IPS-20b (cell line): ENCODE data around the gene FAS.

Source experiments
- H3K27ac ChIP-seq: one replicate; pipeline ENCODE4 v1.5.1; 2013; ENCODE audit warnings: low read length
- H3K27me3 ChIP-seq: 2 replicates; pipeline ENCODE4 v1.6.1; 2013; ENCODE audit warnings: mild to moderate bottlenecking, low read length, inconsistent platforms; ENCODE audit not compliant: insufficient read depth
- H3K36me3 ChIP-seq: 2 replicates; pipeline ENCODE4 v1.6.1; 2013; ENCODE audit warnings: low read depth, mild to moderate bottlenecking, inconsistent platforms, low read length, moderate library complexity; ENCODE audit not compliant: insufficient read depth
- H3K4me1 ChIP-seq: 2 replicates; pipeline ENCODE4 v1.6.1; 2013; ENCODE audit warnings: mild to moderate bottlenecking, control low read depth, inconsistent platforms, low read length, moderate library complexity; ENCODE audit not compliant: insufficient read depth
- H3K4me3 ChIP-seq: 2 replicates; pipeline ENCODE4 v1.5.1; 2013; ENCODE audit warnings: mild to moderate bottlenecking, low read length, inconsistent platforms
- H3K9ac ChIP-seq: 2 replicates; pipeline ENCODE4 v1.6.1; 2013; ENCODE audit warnings: low read depth, mild to moderate bottlenecking, inconsistent platforms, low read length, moderate library complexity
- H3K9me3 ChIP-seq: 2 replicates; pipeline ENCODE4 v1.6.1; 2013; ENCODE audit warnings: mild to moderate bottlenecking, low read depth, low read length, inconsistent platforms; ENCODE audit not compliant: insufficient read depth

The FAS gene

DNA sequence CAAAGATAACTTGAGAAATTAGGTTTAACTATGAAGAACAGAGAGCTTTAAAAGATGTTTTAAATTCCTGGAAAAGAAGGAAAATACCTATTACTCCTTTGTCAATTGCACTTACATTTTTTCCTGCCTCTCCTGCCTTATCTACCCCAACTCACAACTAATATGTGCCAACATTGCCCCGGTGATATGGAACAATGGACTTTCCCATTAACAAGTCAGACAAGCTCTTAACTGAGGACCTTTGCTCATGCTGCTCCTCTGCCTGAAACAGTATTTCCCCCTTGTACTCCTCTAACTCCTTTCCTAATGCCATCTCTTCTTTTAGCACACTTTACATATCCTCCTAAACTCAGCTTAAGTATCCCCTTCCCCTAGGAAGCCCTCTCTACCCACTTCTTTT lies 33.2 kb upstream of the FAS start:
- no peaks in the 10 kb centered on the region for H3K36me3 ChIP-seq
- H3K4me1 ChIP-seq: no peaks in the 10 kb centered on the region
- no peak overlapping the region for H3K27ac ChIP-seq
- no peak overlapping the region for H3K9ac ChIP-seq
- H3K4me3 ChIP-seq: no peak overlapping the region
- no peaks in the 10 kb centered on the region for H3K9me3 ChIP-seq
- H3K27me3 ChIP-seq: no peaks in the 10 kb centered on the region

DNA sequence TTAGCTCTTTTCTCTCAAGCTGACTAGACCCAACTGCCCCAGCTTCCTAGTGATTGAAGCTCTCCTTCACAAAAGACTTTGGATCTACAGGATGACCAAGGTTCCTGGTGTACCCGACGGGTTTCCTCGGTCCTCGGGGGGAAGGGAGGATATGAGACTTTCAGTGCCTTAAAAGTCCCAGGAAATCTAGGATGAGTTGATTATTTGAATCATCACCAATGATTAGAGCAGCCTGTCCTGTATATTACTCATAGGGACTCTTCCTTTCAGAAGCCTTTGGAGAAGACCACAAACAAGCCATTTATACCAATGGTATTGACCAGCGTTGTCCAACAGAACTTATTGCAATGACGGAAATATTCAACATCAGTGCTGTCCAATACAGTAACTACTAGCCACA lies 31.9 kb upstream of the FAS start:
- H3K27me3 ChIP-seq: no peaks in the 10 kb centered on the region

DNA sequence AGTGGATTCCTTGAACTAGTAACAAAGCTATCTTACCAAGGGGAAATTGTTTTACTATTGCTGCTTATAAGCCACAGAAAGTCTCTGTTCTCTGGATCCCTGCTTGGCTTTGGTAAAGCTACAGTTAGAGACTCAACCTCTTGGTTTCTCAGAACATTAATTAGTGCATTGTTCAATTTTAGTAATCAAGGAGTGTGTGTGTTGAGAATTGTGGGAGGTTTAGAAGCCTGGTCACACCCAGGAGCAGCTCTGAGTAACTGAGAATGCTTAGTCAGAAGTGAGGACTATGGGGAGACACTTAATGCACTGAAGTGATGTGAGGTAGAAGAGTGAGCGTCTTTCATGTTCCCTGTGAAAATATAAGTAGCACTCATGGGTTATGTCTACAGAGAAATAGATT lies 29.8 kb upstream of the FAS start:
- no peaks in the 10 kb centered on the region for H3K4me1 ChIP-seq
- no peaks in the 10 kb centered on the region for H3K27me3 ChIP-seq
- H3K36me3 ChIP-seq: no peaks in the 10 kb centered on the region
- no peak overlapping the region for H3K9ac ChIP-seq
- H3K4me3 ChIP-seq: no peak overlapping the region
- H3K27ac ChIP-seq: no peak overlapping the region
- H3K9me3 ChIP-seq: no peaks in the 10 kb centered on the region

More for the DNA sequence above, 31.9 kb upstream of the FAS start:
- H3K9me3 ChIP-seq: no peaks in the 10 kb centered on the region
- no peak overlapping the region for H3K27ac ChIP-seq
- no peak overlapping the region for H3K9ac ChIP-seq
- no peaks in the 10 kb centered on the region for H3K36me3 ChIP-seq
- no peaks in the 10 kb centered on the region for H3K4me1 ChIP-seq
- no peak overlapping the region for H3K4me3 ChIP-seq

DNA sequence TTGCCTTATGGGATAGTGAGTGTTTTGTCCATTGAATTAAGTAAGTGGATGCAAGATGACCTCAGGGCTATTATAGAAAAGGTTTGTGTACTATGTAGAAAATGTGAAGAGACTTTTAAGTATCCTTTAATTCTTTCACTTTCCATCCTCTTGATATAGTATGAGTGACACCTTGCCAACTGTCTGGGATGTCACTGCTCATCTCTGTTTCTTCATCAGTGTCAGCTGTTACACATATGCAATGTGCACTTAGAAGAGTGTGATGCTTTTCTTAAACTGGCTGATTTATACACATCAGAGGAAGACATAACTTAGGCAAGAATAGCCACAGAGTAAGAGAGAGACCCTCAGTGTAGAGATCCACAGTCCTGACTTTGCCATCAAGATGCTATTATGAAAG lies 29.3 kb upstream of the FAS start:
- Histone ChIP-seq H3K9ac (no peak overlapping the region), H3K4me1 (no peaks in the 10 kb centered on the region)

DNA sequence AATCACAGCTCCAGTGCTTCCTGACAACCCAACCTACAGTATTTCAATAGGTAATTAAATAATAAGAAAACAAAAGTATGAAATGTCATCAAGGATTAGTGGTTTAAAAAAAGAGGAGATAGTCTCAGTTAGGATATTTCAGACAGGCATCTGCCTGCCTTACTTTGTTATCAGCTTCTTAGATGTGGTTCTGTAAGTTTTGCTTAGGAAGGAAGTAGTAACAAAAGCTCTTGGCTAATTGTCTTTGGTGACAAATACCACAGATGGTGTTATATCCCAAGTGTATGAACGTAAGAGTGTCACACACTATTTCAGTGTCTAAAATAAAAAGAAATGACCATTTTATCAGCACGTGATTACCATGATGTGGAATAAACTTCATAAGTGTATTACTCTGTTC lies 28.3 kb upstream of the FAS start:
- Histone ChIP-seq H3K9ac (no peak overlapping the region), H3K36me3 (no peaks in the 10 kb centered on the region), H3K27me3 (no peaks in the 10 kb centered on the region), H3K27ac (no peak overlapping the region), H3K4me1 (no peaks in the 10 kb centered on the region), H3K4me3 (no peak overlapping the region), H3K9me3 (no peaks in the 10 kb centered on the region)

More for the DNA sequence above, 29.3 kb upstream of the FAS start:
- no peaks in the 10 kb centered on the region for H3K9me3 ChIP-seq
- no peaks in the 10 kb centered on the region for H3K36me3 ChIP-seq
- H3K27ac ChIP-seq: no peak overlapping the region
- no peaks in the 10 kb centered on the region for H3K27me3 ChIP-seq
- no peak overlapping the region for H3K4me3 ChIP-seq

DNA sequence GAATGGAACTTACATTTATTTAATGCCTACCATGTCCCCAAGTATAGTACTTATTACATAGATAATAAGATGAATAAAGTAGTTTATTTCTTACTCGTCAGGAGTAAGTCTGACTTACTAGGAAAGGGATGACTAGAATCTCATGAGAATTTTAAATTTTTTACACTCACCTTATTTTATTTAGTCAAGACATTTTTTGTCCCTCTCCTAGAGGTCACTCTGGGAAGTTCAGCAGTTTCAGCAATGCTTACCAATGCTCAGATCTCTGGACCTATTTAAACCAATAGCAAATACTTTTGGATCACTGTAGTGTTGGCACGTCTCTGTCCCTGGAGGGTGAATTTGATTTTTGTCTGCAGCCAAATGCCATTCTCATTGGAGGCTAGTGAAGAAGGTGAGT lies 27.3 kb upstream of the FAS start:
- H3K9me3 ChIP-seq: no peaks in the 10 kb centered on the region
- no peaks in the 10 kb centered on the region for H3K36me3 ChIP-seq
- no peaks in the 10 kb centered on the region for H3K4me1 ChIP-seq
- no peak overlapping the region for H3K27ac ChIP-seq
- no peak overlapping the region for H3K9ac ChIP-seq
- no peaks in the 10 kb centered on the region for H3K27me3 ChIP-seq
- H3K4me3 ChIP-seq: no peak overlapping the region

DNA sequence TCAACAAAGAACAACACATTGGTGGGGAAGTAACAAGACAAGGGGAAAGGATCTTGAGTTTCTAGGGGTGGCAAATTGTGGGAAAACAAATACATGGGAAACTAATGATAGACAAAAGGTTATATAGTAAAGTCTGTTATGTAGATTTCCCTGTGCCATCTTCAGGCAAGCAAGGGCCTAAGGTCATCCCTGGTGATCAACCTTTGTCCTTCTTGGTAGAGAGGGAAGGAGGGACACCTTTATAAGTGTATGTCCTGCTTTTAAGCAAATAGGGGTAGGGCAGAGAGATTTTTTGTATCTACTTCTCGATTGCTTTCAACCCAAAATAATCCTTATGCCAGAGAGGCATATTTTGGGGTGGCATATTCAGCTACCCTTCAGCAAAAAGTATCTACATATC lies 26.2 kb upstream of the FAS start:
- no peaks in the 10 kb centered on the region for H3K36me3 ChIP-seq
- no peaks in the 10 kb centered on the region for H3K9me3 ChIP-seq
- H3K4me3 ChIP-seq: no peak overlapping the region
- H3K9ac ChIP-seq: no peak overlapping the region
- H3K4me1 ChIP-seq: no peaks in the 10 kb centered on the region
- H3K27me3 ChIP-seq: no peaks in the 10 kb centered on the region
- H3K27ac ChIP-seq: no peak overlapping the region

DNA sequence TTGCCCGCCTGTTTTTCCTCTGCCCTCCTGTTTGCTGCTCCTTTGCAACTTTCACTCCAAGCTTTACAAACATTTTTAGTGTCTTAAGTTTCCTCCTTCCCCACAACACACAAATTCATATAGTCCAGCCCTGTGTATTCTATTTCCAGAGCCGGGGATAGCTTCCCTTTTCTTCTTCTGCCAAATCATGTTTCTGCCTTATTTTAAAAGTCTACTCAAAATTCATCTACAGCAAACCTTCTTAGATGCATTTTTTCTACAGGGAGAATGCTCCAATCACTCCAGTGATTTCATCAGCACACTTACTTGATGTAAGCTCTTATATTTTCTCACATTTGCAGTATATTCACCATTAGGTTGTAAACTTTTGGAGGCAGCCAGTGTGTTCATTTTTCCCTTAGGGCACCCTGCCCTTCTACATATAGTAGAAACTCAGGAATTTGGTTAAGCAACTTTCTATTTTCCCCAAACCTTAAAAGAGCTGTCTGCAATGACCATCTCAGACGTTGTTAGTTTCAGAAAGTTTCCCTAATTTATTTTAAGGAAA lies 25.7 kb upstream of the FAS start:
- H3K36me3 ChIP-seq: no peaks in the 10 kb centered on the region
- H3K27me3 ChIP-seq: no peaks in the 10 kb centered on the region
- no peaks in the 10 kb centered on the region for H3K9me3 ChIP-seq
- H3K4me3 ChIP-seq: no peak overlapping the region
- no peak overlapping the region for H3K27ac ChIP-seq
- H3K9ac ChIP-seq: no peak overlapping the region
- no peaks in the 10 kb centered on the region for H3K4me1 ChIP-seq

DNA sequence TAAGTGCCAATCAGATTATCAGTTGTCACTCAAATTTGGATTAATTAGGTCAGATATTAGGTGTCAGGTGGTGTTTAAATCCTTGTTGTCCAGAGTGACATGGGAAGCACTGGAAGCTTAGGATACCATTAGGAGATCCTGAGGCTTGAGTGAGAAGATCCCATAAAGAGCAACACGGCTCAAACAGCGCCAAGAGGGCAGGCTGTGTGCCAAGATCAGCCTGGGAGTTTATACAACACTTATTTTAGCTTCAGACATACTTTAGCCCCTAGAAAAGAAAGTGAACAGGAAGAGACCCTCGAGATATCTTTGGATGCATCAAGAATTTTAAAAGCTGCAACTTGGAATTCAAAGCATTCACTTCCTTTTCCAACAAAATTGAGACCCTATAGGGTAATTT lies 23.8 kb upstream of the FAS start:
- H3K9me3 ChIP-seq: no peaks in the 10 kb centered on the region
- H3K27me3 ChIP-seq: no peaks in the 10 kb centered on the region
- no peaks in the 10 kb centered on the region for H3K36me3 ChIP-seq
- no peak overlapping the region for H3K27ac ChIP-seq
- H3K4me3 ChIP-seq: no peak overlapping the region
- H3K4me1 ChIP-seq: no peaks in the 10 kb centered on the region
- H3K9ac ChIP-seq: no peak overlapping the region

DNA sequence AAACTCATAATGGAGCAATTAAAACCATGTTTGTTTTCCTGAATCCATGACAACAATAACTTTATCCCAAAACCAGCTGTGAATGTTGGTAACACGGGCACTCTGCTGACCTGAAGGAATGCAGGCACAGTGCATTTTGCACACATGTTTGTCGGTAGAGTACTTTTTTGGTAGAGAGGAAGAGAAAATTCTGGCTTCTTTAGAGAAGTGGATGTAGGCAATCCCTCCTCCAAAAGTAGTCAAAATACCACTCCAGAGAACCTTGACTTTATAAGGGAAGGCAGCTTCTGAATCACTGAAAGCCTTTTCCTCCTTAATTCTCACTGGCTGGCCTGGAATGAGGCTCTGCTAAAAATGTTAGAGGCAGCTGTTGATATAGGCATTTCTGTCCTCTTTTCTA lies 22.2 kb upstream of the FAS start:
- Histone ChIP-seq H3K4me3 (no peak overlapping the region), H3K4me1 (no peaks in the 10 kb centered on the region), H3K9me3 (no peaks in the 10 kb centered on the region), H3K27me3 (no peaks in the 10 kb centered on the region), H3K27ac (no peak overlapping the region), H3K36me3 (no peaks in the 10 kb centered on the region), H3K9ac (no peak overlapping the region)

DNA sequence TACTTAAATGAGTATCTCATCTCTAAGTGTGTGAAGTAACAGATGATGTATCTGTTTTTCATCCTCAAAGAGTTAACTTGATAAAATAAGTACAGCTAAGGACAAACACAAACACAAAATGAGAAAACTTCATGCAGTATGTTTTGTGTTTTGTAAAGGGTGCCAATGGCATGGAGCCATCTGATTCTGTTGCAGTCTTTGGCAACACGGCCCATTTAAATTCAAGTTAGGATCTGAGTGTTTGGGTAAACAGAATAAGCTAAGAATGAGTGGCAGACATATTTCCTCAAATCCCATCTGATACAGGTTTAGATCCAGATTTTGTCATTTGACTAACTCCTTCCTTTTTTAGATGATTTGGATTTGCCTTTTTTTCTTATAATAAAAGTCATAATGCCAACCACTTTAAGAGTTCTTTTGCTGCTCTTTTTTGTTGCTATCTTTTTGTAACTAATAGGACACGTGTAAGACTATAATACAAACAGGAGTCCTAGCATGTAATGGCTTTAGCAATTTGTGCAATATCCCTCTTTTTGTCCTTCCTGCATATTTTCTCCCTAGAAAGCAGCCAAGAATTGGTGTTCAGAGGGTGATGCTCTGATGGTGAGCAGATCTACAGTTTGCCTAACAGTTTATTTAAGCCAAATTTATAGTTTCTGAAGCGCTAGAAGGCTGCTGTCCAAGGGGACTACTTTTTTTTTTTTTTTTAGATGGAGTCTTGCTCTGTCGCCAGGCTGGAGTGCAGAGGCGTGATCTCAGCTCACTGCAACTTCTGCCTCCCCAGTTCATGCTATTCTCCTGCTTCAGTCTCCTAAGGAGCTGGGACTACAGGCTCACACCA lies 19.2 kb upstream of the FAS start:
- no peak overlapping the region for H3K27ac ChIP-seq
- H3K9ac ChIP-seq: no peak overlapping the region
- no peaks in the 10 kb centered on the region for H3K36me3 ChIP-seq
- H3K9me3 ChIP-seq: no peaks in the 10 kb centered on the region
- no peaks in the 10 kb centered on the region for H3K4me1 ChIP-seq
- H3K27me3 ChIP-seq: no peaks in the 10 kb centered on the region
- no peak overlapping the region for H3K4me3 ChIP-seq

DNA sequence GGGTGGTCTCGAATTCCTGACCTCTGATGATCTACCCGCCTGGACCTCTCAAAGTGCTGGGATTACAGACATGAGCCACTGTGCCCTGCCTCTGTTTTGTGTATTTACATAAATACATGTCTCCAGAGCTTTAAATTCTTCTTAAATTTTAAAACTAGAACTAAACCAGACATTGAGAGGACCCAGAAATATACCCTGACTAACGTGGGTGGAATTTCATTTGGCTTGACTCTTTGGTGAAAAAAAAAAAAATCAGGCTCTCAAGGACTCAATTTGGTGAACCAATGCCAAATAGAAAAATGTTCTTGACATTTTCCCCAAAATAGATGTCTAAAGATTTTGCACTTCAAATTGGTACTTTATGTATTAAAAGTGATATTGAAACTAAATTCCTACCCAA lies 16.6 kb upstream of the FAS start:
- Histone ChIP-seq H3K4me3 (no peak overlapping the region), H3K9ac (no peak overlapping the region), H3K4me1 (no peaks in the 10 kb centered on the region; the same call in 1 of the 2 replicates), H3K9me3 (no peaks in the 10 kb centered on the region), H3K36me3 (no peaks in the 10 kb centered on the region), H3K27me3 (no peaks in the 10 kb centered on the region), H3K27ac (no peak overlapping the region)
